Stimulated activated CD8-positive, alpha-beta memory T cell treated with anti-CD3 and anti-CD28 coated beads, Interleukin-4, amount 100 ng/mL, for 48 hours (primary cell): ENCODE data around the gene BTN1A1.
"Not testable (repeated sequence)": the region's sequence is repeated elsewhere in the genome, so short reads cannot be mapped to it uniquely, and the experiment has no call there.

Experiments used
- DNase-seq: peaks from one replicate; pipeline ENCODE4 v3.0.0-alpha.2; 2020

The BTN1A1 gene

GRCh38 chr6:26537846-26538571, 37.9 kb downstream of the BTN1A1 start, which contains the start of gene HMGN4:
HMGN4 (plus strand) TSS chr6:26538366; CDS start chr6:26545207, 6,841 bp downstream.
- peak; percentile 82 for DNase-seq

GRCh38 chr6:26538572-26538902, 38.4 kb downstream of the BTN1A1 start:
- DNase-seq: no peak

GRCh38 chr6:26539071-26539615, 39.0 kb downstream of the BTN1A1 start:
- no peak for DNase-seq

GRCh38 chr6:26541579-26541978, 41.5 kb downstream of the BTN1A1 start:
- no peak for DNase-seq

GRCh38 chr6:26543953-26544352, 43.9 kb downstream of the BTN1A1 start:
- DNase-seq: no peak

GRCh38 chr6:26544473-26544872, 44.4 kb downstream of the BTN1A1 start:
- no peak for DNase-seq

- DNase-seq: no peak
Observed at GRCh38 chr6:26545627-26546026, 45.5 kb downstream of the BTN1A1 start.

- DNase-seq: not testable (repeated sequence)
Observed at GRCh38 chr6:26547363-26547762, 47.3 kb downstream of the BTN1A1 start.

- peak; percentile 77 for DNase-seq
Observed at GRCh38 chr6:26550250-26550993, 50.3 kb downstream of the BTN1A1 start.

GRCh38 chr6:26552205-26552604, 52.1 kb downstream of the BTN1A1 start:
- DNase-seq: no peak

- DNase-seq: no peak
Observed at GRCh38 chr6:26552640-26553188, 52.6 kb downstream of the BTN1A1 start.

GRCh38 chr6:26553264-26553634, 53.1 kb downstream of the BTN1A1 start:
- DNase-seq: peak; percentile 89

GRCh38 chr6:26553635-26554446, 53.7 kb downstream of the BTN1A1 start:
- DNase-seq: peak; percentile 91

- no peak for DNase-seq
Observed at GRCh38 chr6:26554447-26554696, 54.3 kb downstream of the BTN1A1 start.

GRCh38 chr6:26554697-26555504, 54.8 kb downstream of the BTN1A1 start:
- peak; percentile 81 for DNase-seq

- DNase-seq: no peak
Observed at GRCh38 chr6:26555505-26556262, 55.6 kb downstream of the BTN1A1 start.

GRCh38 chr6:26556263-26557070, 56.4 kb downstream of the BTN1A1 start:
- peak; percentile 78 for DNase-seq
